ENCODE data around the gene GRIA4.

- TF ChIP-seq CTCF (IDR thresholded peaks at IDR 0.05) (no peak), EZH2 (IDR thresholded peaks at IDR 0.05; ENCODE audit: borderline replicate concordance, insufficient read depth, low read depth, low read length, poor library complexity, severe bottlenecking) (no peak)
Measured at GRCh38 chr11:105665281-105665680, 55.4 kb downstream of the GRIA4 start.

Data from B cell (primary cell).